NCI-H2171 treated with DMSO at 0.1 percent for 48 hours (cell line): Measurements from ENCODE around the gene MYRFL.
"Not testable (repeated sequence)": the region's sequence is repeated elsewhere in the genome, so short reads cannot be mapped to it uniquely, and the experiment has no call there.

Experiments used
- DNase-seq: peaks from one replicate; lab custom pipeline; 2025; lab: John Stamatoyannopoulos, UW

The MYRFL gene

GRCh38 chr12:69843608-69844007 is 18.6 kb downstream of the MYRFL start:
- DNase-seq, result peak; percentile 55

- DNase-seq, result peak; percentile 95
Observed at GRCh38 chr12:69844416-69844815, 19.4 kb downstream of the MYRFL start.

- peak; percentile 69 for DNase-seq
Observed at GRCh38 chr12:69844836-69845235, 19.8 kb downstream of the MYRFL start.

GRCh38 chr12:69846976-69847375 is 21.9 kb downstream of the MYRFL start:
- no peak for DNase-seq

- DNase-seq, result no peak
Observed at GRCh38 chr12:69851976-69852375, 26.9 kb downstream of the MYRFL start.

GRCh38 chr12:69853176-69853961 is 28.3 kb downstream of the MYRFL start:
- not testable (repeated sequence) for DNase-seq

GRCh38 chr12:69866698-69867097 is 41.7 kb downstream of the MYRFL start:
- no peak for DNase-seq

- DNase-seq, result no peak
Observed at GRCh38 chr12:69868695-69869094, 43.7 kb downstream of the MYRFL start.

GRCh38 chr12:69872804-69873203 is 47.8 kb downstream of the MYRFL start:
- DNase-seq, result no peak

- no peak for DNase-seq
Observed at GRCh38 chr12:69873429-69873828, 48.4 kb downstream of the MYRFL start.

GRCh38 chr12:69874606-69875005 is 49.6 kb downstream of the MYRFL start:
- DNase-seq, result no peak

- no peak for DNase-seq
Observed at GRCh38 chr12:69875416-69875935, 50.4 kb downstream of the MYRFL start.

- peak; percentile 84 for DNase-seq
Observed at GRCh38 chr12:69879007-69879960, 54.3 kb downstream of the MYRFL start.

GRCh38 chr12:69880571-69880970 is 55.5 kb downstream of the MYRFL start:
- no peak for DNase-seq

GRCh38 chr12:69881771-69882170 is 56.7 kb downstream of the MYRFL start:
- peak; percentile 86 for DNase-seq

GRCh38 chr12:69884386-69884785 is 59.4 kb downstream of the MYRFL start:
- no peak for DNase-seq

- DNase-seq, result no peak
Observed at GRCh38 chr12:69885658-69886057, 60.6 kb downstream of the MYRFL start.

- DNase-seq, result peak; percentile 66
Observed at GRCh38 chr12:69886109-69886508, 61.1 kb downstream of the MYRFL start.

- no peak for DNase-seq
Observed at GRCh38 chr12:69886715-69887114, 61.7 kb downstream of the MYRFL start.

GRCh38 chr12:69888901-69889300 is 63.9 kb downstream of the MYRFL start:
- peak; percentile 76 for DNase-seq

- no peak for DNase-seq
Observed at GRCh38 chr12:69894800-69895383, 69.9 kb downstream of the MYRFL start.

GRCh38 chr12:69896653-69897381 is 71.8 kb downstream of the MYRFL start:
- DNase-seq, result no peak
